Thymus (tissue), 11 donors: Measurements from ENCODE around the gene R3HDM4. TPM values are rescaled to one million over a fixed set of nuclear protein-coding genes. Genes with fewer than 3 reads are reported as not detected.

Experiments
- DNase-seq, 9 donors: peaks; one replicate each; pipeline ENCODE4 v3.0.0-alpha.2; 2013; ENCODE audit warnings: low spot score in 9 of 9, low read depth in 6 of 9, missing footprints in 1 of 9
- H3K27ac ChIP-seq, 2 donors: one replicate each; pipeline ENCODE4 v1.5.1; 2013; ENCODE audit warnings: control low read depth in 1 of 2, low read depth in 1 of 2, low read length in 1 of 2, mild to moderate bottlenecking in 1 of 2, moderate library complexity in 1 of 2
- H3K27me3 ChIP-seq, 2 donors: one replicate each; pipeline ENCODE4 v1.5.1; 2013; ENCODE audit warnings: low read length in 1 of 2; ENCODE audit not compliant: control insufficient read depth in 2 of 2, insufficient read depth in 1 of 2
- H3K36me3 ChIP-seq, 2 donors: one replicate each; pipeline ENCODE4 v1.5.1; 2013; ENCODE audit warnings: low read length in 1 of 2, mild to moderate bottlenecking in 1 of 2, moderate library complexity in 1 of 2; ENCODE audit not compliant: control insufficient read depth in 2 of 2, insufficient read depth in 2 of 2
- H3K4me1 ChIP-seq, 2 donors: one replicate each; pipeline ENCODE4 v1.5.1; 2013; ENCODE audit warnings: low read length in 2 of 2; ENCODE audit not compliant: control insufficient read depth in 2 of 2, insufficient read depth in 2 of 2
- H3K4me3 ChIP-seq, 2 donors: one replicate each; pipeline ENCODE4 v1.5.1; 2013; ENCODE audit warnings: low read length in 2 of 2, control low read depth in 1 of 2, mild to moderate bottlenecking in 1 of 2
- H3K9me3 ChIP-seq, 2 donors: one replicate each; pipeline ENCODE4 v1.5.1; 2013; ENCODE audit warnings: low read length in 1 of 2, mild to moderate bottlenecking in 1 of 2; ENCODE audit not compliant: control insufficient read depth in 2 of 2, insufficient read depth in 1 of 2
- WGBS: extraction: QIAGEN DNeasy Blood & Tissue Kit; methylation state at CpG from one replicate; pipeline ENCODE4 v1.1.7; 2013; 5-methylcytosine and 5-hydroxymethylcytosine counted together
- polyA plus RNA-seq: library from polyadenylated mRNA; stranded (reverse); fragments of 200-250 nt; gene quantifications from one replicate; pipeline ENCODE4 v1.2.3, GENCODE V29; 2013
- total RNA-seq: library from RNA; stranded (reverse); fragments of 120-200 nt; gene quantifications from one replicate; pipeline ENCODE4 v1.2.4, GENCODE V29; 2013
- donor health status: healthy.

R3HDM4 gene
- total and polyA plus RNA-seq, 2 donors, result 25.7 to 102 TPM

DNA sequence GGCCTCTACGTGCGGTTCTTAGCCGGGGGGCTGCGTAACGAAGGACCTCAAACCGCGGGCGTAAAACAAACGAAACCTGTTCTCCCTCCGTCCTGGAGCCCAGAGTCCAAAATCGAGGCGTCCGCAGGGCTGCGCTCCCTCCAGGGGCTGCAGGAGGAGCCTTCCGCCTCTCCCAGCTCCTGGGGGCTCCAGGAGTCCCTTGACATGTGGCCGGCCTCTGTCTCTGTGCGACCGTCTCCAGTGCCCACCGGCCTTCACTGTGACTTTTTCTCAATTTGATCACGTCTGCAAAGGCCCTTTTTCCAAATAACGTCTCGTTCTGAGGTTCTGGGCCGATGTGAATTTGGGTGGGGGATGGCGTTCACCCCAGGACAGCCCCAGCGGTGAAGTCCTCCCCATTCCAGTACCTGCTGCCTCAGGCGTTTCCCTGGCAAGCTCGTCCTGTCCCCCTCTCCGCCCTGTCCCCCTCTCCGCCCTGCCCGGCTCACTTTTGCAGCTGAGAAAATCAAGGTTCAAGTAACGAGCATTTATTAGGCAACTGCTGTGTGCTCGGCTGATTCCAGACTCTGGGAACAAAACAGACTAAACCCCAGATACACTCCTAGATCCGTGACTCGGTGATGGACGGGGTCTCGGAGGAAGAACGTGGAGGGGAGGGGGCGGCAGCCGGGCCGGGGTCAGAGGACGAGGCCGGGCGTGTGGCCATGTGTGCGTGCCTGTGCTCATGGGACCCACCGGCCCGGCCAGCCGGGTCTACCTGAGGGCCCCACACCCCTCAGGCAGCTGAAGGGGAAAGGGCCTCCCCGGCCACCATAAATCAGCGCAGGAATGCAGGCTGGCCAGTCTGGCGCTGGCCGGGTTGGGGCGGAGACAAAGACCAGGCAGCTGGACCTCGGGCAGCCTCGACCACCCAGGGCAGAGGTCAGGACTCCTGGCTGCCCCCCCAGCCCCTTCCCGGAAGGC lies 43.1 kb upstream of the R3HDM4 start:
- 96% methylated on average over 55 of the region's 55 CpGs for WGBS
- no peak overlapping the region for H3K27ac ChIP-seq
- H3K4me3 ChIP-seq, result no peak overlapping the region
- DNase-seq, result no peak
- H3K9me3 ChIP-seq, result no peaks in the 10 kb centered on the region
- H3K4me1 ChIP-seq, result peaks cover 5 to 20% of the 10 kb centered on the region in 2 donors
- peaks cover 8 to 13% of the 10 kb centered on the region in 2 donors for H3K36me3 ChIP-seq
- H3K27me3 ChIP-seq, result no peaks in the 10 kb centered on the region

DNA sequence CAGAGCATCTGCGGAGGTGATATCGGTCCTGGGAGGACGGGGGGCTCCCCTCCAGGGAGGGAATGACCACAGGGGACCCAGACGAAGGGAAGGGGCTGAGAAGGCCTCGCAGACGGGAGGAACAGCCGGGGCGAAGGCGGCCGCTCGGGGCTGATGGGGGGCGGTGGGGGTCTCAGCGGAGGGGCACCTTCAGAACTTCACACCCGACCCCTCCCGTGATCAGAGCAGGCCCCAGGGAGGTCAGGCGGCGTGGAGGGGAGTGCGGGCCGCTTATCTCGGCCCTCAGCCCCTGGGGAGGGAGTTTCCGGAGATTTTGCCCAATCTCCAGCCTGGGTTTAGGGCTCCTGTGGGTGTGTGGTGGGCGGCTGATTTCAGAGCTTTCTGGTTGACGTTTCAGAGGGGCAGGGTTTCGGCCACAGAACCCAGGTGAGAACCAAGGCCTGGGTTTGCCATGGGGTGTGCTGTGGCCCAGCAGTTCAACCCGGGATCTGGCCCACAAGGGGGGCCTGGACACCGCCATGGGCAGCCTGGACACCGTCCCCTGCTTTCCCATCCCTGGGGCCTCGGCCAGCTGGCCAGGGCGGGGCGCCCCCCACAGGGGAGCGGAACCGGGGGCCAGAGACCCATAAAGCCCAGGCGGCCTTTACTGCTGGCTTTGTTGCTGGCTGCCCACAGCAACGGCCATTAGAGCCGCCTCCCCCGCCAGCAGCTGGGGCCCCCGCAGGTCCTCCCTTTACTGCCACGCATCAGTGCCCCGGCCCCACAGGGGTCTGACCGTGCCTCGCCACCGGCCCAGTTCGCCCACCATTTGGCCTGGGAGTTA lies 41.9 kb upstream of the R3HDM4 start:
- Histone ChIP-seq H3K9me3 (no peaks in the 10 kb centered on the region), H3K4me3 (no peak overlapping the region), H3K27ac (no peak overlapping the region), H3K36me3 (peaks cover 0 to 4% of the 10 kb centered on the region in 2 donors), H3K4me1 (peaks cover 5 to 24% of the 10 kb centered on the region in 2 donors), H3K27me3 (no peaks in the 10 kb centered on the region)
- DNase-seq, result no peak
- WGBS, result 96% methylated on average over 43 of the region's 43 CpGs

DNA sequence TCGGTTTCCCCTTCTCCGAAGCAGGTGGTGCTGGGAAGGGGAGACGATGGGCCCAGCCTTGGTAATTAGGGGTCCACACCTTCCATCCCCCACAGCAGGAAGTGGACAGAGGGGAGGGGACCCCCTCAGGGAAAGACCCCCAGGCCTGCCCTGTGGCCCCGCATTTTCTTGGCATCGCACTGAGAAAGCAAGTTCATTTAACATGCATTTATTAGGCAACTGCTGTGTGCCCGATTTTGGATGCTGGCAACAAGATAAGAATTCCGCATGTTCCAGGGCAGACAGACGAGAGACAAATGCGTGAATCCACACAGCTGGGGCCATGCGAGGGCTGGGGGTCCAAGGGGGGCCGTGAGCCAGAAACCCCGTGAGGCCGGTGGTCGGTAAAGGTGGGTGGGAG lies 41.3 kb upstream of the R3HDM4 start:
- Histone ChIP-seq H3K9me3 (no peaks in the 10 kb centered on the region), H3K27ac (no peak overlapping the region), H3K27me3 (no peaks in the 10 kb centered on the region), H3K4me3 (no peak overlapping the region), H3K36me3 (no peaks in the 10 kb centered on the region), H3K4me1 (peaks cover 5 to 24% of the 10 kb centered on the region in 2 donors)
- DNase-seq, result no peak
- WGBS, result 95% methylated on average over 14 of the region's 14 CpGs

DNA sequence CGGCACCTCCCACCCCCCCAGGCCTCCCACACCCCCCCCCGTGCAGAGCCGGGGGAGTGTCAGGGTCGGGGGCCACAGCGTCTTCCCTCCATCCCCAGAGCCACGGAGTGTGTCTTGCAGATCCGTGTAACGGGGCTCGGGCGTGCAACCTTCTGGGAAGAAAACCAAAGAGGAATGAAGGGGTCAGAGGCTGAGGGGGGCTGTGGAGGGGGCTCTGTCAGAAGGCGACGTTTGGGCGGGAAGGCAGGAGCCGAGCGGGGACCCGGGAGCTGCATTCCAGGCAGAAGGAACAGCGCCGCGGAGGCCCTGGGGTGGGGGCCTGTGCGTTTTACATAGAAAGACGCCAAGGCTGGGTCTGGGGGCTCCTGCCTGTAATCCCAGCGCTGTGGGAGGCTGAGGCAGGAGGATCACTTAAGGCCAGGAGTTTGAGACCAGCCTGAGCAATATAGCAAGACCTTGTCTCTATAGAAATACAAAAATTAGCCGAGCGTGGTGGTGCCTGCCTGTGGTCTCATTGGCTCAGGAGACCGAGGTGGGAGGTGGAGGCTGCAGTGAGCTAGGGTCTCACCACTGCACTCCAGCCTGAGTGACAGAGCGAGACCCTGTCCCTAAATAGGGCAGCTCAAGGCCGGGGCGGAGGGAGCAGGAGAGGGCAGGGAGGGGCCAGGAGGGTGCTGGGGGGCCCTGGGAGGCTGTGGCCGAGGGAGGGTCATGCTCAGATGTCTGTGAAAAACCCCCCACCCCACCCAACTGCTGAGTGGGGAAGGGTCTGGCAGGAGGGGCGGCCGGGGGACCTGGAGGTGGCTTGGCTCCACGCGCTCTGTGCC lies 40.6 kb upstream of the R3HDM4 start:
- no peak overlapping the region for H3K27ac ChIP-seq
- no peak for DNase-seq
- H3K36me3 ChIP-seq, result no peaks in the 10 kb centered on the region
- no peaks in the 10 kb centered on the region for H3K27me3 ChIP-seq
- WGBS, result 62% methylated on average over 33 of the region's 33 CpGs
- H3K4me3 ChIP-seq, result peak overlapping the region; percentile 14 to 47
- H3K9me3 ChIP-seq, result no peaks in the 10 kb centered on the region
- H3K4me1 ChIP-seq, result peaks cover 5 to 26% of the 10 kb centered on the region in 2 donors

DNA sequence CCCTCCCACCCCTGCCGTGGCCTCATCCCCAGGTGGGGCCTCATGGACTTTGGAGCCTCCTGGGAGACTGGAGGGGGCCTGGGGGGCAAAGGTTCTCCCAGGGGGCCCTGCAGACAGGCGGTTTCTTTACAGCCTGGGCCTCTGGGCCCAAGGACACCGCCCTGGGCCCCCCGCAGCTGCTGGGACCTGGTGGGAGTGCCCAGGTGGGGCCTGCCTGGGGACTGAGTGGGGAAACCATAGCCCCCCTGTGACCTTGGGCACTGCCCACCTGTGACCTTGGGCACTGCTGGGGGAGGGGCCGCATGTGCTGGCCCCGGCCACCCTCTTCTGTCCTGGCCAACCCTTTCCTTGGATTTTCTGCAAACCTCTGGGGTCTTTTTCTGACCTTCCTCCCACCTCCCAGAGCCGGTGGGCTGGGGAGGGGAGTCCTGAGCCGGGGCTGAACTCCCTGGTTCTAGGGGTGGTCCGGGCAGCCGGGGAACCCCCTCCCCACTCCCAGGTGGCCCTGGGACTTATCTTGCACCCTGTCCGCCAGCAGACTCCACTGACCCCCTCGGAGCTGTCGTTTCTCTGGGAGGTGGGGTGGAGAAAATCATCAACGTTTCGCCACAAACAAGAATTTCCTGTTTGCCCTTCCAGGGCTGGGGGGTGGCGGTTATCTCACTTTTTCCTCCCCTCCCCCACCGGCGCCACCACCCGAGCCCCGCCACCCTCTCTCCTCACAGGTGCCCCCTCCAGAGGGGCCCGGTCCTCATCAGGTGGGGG lies 39.8 kb upstream of the R3HDM4 start:
- Histone ChIP-seq H3K27me3 (no peaks in the 10 kb centered on the region), H3K27ac (peak overlapping the region in 1 of 2 donors; percentile 59), H3K36me3 (peaks cover 4 to 5% of the 10 kb centered on the region in 2 donors), H3K9me3 (no peaks in the 10 kb centered on the region), H3K4me1 (peaks cover 5 to 30% of the 10 kb centered on the region in 2 donors), H3K4me3 (peak overlapping the region; percentile 14 to 47)
- DNase-seq, result peak in 5 of 9 donors; percentile 22 to 55 (median 33)
- WGBS, result 34% methylated on average over 21 of the region's 21 CpGs

DNA sequence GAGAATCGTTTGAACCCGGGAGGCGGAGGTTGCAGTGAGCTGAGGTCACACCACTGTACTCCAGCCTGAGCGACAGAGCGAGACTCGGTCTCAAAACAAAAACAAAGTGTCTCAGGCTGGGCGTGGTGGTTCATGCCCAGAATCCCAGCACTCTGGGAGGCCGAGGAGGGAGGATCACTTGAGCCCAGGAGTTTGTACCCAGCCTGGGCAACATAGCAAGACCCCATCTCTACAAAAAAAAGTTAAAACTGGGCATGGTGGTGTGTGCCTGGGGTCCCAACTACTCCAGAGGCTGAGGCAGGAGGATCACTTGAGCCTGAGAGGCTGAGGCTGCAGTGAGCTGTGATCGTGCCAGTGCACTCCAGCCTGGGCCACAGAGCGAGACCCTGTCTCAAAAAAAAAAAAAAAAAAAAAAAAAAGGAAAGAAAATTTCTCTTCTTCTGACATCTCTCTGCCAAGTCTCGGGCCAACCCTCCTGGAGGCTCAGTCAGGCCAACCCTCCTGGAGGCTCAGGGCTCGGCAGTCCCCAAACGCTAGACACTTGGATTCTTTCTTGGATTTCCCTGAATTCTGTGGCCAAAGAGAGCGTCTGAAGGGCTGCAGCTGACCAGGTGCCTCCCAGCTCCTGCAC lies 39.1 kb upstream of the R3HDM4 start:
- H3K27ac ChIP-seq, result peak overlapping the region in 1 of 2 donors; percentile 59
- peaks cover 0 to 4% of the 10 kb centered on the region in 2 donors for H3K27me3 ChIP-seq
- H3K36me3 ChIP-seq, result peaks cover 8 to 10% of the 10 kb centered on the region in 2 donors
- 89% methylated on average over 14 of the region's 14 CpGs for WGBS
- no peaks in the 10 kb centered on the region for H3K9me3 ChIP-seq
- H3K4me1 ChIP-seq, result peaks cover 5 to 36% of the 10 kb centered on the region in 2 donors
- H3K4me3 ChIP-seq, result peak overlapping the region in 1 of 2 donors; percentile 47
- no peak for DNase-seq

DNA sequence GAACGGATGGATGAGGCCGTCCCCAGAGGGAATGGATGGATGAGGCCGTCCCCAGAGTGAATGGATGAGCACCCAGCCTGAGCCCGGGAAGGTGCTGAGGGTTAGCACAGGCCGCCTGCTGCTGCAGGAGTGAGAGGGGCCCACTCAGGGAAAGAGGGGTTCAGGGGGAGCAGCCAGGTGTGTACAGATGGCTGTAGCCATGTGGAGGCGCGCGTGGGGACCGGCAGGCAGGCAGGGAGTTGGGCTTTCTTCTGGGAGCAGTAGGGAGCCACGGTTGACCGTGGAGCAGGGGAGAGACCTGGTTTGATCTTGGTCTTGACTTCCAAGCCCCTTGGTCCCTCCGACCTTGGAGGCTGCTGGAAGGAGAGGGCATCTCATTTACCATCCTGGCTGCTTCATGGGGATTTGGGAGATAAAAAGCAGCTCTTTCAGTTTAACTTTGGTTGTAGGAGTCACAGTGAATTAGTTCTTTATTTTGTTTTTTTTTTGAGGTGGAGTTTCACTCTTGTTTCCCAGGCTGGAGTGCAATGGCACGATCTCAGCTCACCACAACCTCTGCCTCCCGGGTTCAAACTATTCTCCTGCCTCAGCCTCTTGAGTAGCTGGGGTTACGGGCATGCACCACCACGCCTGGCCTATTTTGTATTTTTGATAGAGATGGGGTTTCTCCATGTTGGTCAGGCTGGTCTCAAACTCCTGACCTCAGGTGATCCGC lies 37.5 kb upstream of the R3HDM4 start:
- no peak overlapping the region for H3K4me3 ChIP-seq
- no peak overlapping the region for H3K27ac ChIP-seq
- H3K36me3 ChIP-seq, result peaks cover 10 to 13% of the 10 kb centered on the region in 2 donors
- H3K4me1 ChIP-seq, result peaks cover 5 to 37% of the 10 kb centered on the region in 2 donors
- peaks cover 0 to 6% of the 10 kb centered on the region in 2 donors for H3K27me3 ChIP-seq
- DNase-seq, result no peak
- H3K9me3 ChIP-seq, result no peaks in the 10 kb centered on the region
- WGBS, result 91% methylated on average over 17 of the region's 17 CpGs
